Upper lobe of left lung (tissue), 6 donors: Measurements from ENCODE around the gene TNRC6B. TPM values are rescaled to one million over a fixed set of nuclear protein-coding genes. Genes with fewer than 3 reads are reported as not detected.

Experiments
- ATAC-seq, 2 donors: fragments of 200-7000 bp; cut with Tn5 transposase; one replicate each; pipeline ENCODE4 v1.9.1; 2022; ENCODE audit warnings: mild to moderate bottlenecking in 2 of 2, moderate library complexity in 2 of 2; ENCODE audit not compliant: low FRiP score in 2 of 2
- DNase-seq, 2 donors: peaks; one replicate each; pipeline ENCODE4 v3.0.0-alpha.2; 2019 to 2020
- H3K27ac ChIP-seq, 4 donors: fragments of 200-600 bp; sonication (generic); one replicate each; pipeline ENCODE4 v1.5.1; 2016 to 2019
- H3K27me3 ChIP-seq, 4 donors: fragments of 200-600 bp; sonication (generic); one replicate each; pipeline ENCODE4 v1.5.1; 2017 to 2019
- H3K36me3 ChIP-seq, 4 donors: fragments of 200-600 bp; sonication (generic); one replicate each; pipeline ENCODE4 v1.5.1; 2016 to 2019
- H3K4me1 ChIP-seq, 4 donors: fragments of 200-600 bp; sonication (generic); one replicate each; pipeline ENCODE4 v1.5.1; 2018 to 2019
- H3K4me3 ChIP-seq, 4 donors: fragments of 200-600 bp; sonication (generic); one replicate each; pipeline ENCODE4 v1.5.1; 2017 to 2019; ENCODE audit warnings: mild to moderate bottlenecking in 2 of 4, moderate library complexity in 1 of 4
- H3K9me3 ChIP-seq, 4 donors: fragments of 200-600 bp; sonication (generic); one replicate each; pipeline ENCODE4 v1.5.1; 2018 to 2019
- EP300 ChIP-seq, 4 donors: sonication (generic); formaldehyde crosslinking; IDR thresholded peaks; one replicate each; pipeline ENCODE4 v1.5.1; 2017; ENCODE audit warnings: antibody characterized with exemption in 4 of 4, control low read depth in 2 of 4
- POLR2A ChIP-seq, 4 donors: fragments of 450-650 bp; IDR thresholded peaks; one replicate each; pipeline ENCODE4 v1.5.1; 2016 to 2017; ENCODE audit warnings: antibody characterized with exemption in 4 of 4, mild to moderate bottlenecking in 2 of 4
- POLR2AphosphoS5 ChIP-seq, 2 donors: sonication (generic); formaldehyde crosslinking; IDR thresholded peaks; one replicate each; pipeline ENCODE4 v1.5.1; 2017; ENCODE audit warnings: antibody characterized with exemption in 2 of 2
- WGBS, 2 donors: methylation state at CpG; one replicate each; pipeline ENCODE4 v1.1.5; 2017 to 2018; 5-methylcytosine and 5-hydroxymethylcytosine counted together
- total RNA-seq, 6 donors: library from RNA; depleted of rRNA in 4 of 6; stranded (reverse); fragments of >200 nt in 4 of 6; gene quantifications; one replicate each; pipeline versions ENCODE4 v1.1.0 to v1.2.1, GENCODE V29; 2016 to 2021
- TF ChIP-seq, protein P1 (sequence below), 6 experiments: fragments of 450-650 bp in 4 of 6; fragments of 200-600 bp in 2 of 6; sonication (generic) in 2 of 6; IDR thresholded peaks; one replicate each; pipeline ENCODE4 v1.5.1; 2016 to 2019; ENCODE audit warnings: antibody characterized with exemption in 6 of 6
- donor health status: DM: no; HTN: no; CAD: no; lungs with moderate emphysema.
- donor health status: DM: no; HTN: yes; CAD: no; lungs with severe emphysema.

TNRC6B gene
- total RNA-seq, 6 donors from 2014 or later, result 18.1 to 106 (median 60.3) TPM

DNA sequence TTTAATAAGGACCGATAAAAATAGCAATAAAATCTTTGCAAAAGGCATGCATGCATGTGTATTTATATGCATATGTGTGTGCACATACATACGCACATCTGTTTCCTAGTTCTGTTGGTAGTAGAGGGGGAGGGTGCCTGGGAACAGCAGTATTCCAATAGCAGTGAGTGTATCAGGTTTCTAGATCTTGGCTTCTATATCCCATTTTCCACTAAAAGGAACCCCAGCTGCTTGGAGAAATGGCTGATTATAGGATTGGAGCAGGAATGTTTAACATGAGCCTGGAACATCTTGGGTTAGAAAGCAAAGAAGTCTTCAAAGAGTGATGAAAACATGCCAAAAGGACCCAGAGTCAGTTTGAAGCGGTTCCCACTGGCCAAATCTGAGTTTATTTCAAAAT lies 21.0 kb downstream of the TNRC6B start:
- no peak overlapping the region for H3K4me3 ChIP-seq
- peaks cover 4 to 40% (median 36%) of the 10 kb centered on the region in 4 donors for H3K4me1 ChIP-seq
- WGBS, 2 donors, result 93 to 96% methylated on average over 3 of the region's 3 CpGs
- no peaks in the 10 kb centered on the region for H3K9me3 ChIP-seq
- no peak overlapping the region for H3K27ac ChIP-seq
- H3K27me3 ChIP-seq, result no peaks in the 10 kb centered on the region
- TF ChIP-seq POLR2AphosphoS5 (IDR thresholded peaks at IDR 0.05) (no peak), EP300 (IDR thresholded peaks at IDR 0.05) (no peak), POLR2A (IDR thresholded peaks at IDR 0.05) (no peak)
- TF ChIP-seq, protein P1, sequence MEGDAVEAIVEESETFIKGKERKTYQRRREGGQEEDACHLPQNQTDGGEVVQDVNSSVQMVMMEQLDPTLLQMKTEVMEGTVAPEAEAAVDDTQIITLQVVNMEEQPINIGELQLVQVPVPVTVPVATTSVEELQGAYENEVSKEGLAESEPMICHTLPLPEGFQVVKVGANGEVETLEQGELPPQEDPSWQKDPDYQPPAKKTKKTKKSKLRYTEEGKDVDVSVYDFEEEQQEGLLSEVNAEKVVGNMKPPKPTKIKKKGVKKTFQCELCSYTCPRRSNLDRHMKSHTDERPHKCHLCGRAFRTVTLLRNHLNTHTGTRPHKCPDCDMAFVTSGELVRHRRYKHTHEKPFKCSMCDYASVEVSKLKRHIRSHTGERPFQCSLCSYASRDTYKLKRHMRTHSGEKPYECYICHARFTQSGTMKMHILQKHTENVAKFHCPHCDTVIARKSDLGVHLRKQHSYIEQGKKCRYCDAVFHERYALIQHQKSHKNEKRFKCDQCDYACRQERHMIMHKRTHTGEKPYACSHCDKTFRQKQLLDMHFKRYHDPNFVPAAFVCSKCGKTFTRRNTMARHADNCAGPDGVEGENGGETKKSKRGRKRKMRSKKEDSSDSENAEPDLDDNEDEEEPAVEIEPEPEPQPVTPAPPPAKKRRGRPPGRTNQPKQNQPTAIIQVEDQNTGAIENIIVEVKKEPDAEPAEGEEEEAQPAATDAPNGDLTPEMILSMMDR (IDR thresholded peaks at IDR 0.05), result no peak
- ATAC-seq (no peak), DNase-seq (no peak)
- no peaks in the 10 kb centered on the region for H3K36me3 ChIP-seq

GRCh38 chr22:40199223-40199622 lies 21.5 kb downstream of the TNRC6B start:
- H3K4me1 ChIP-seq, result peaks cover 7 to 41% (median 38%) of the 10 kb centered on the region in 4 donors
- no peaks in the 10 kb centered on the region for H3K27me3 ChIP-seq
- H3K36me3 ChIP-seq, result no peaks in the 10 kb centered on the region
- ATAC-seq (no peak), DNase-seq (no peak)
- WGBS, 2 donors, result 82% methylated on average over 2 of the region's 2 CpGs
- no peak overlapping the region for H3K27ac ChIP-seq
- TF ChIP-seq EP300 (IDR thresholded peaks at IDR 0.05) (no peak), POLR2AphosphoS5 (IDR thresholded peaks at IDR 0.05) (no peak), POLR2A (IDR thresholded peaks at IDR 0.05) (no peak)
- TF ChIP-seq, protein P1 (IDR thresholded peaks at IDR 0.05), result no peak
- no peaks in the 10 kb centered on the region for H3K9me3 ChIP-seq
- no peak overlapping the region for H3K4me3 ChIP-seq

DNA sequence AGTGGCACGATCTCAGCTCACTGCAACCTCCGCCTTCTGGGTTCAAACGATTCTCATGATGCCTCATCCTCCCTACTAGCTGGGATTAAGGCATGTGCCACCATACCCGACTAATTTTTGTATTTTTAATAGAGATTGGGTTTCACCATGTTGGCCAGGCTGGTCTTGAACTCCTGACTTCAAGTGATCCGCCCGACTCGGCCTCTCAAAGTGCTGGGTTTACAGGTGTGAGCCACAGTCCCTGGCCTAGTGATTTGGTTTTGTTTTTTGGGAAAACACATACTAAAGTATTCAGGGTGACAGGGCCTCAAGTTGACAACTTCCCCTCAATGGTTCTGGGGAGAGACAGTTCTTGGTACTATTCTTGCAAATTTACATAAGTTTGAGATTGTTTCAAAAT lies 22.1 kb downstream of the TNRC6B start:
- H3K36me3 ChIP-seq, result no peaks in the 10 kb centered on the region
- ATAC-seq, result no peak
- no peaks in the 10 kb centered on the region for H3K27me3 ChIP-seq
- no peak overlapping the region for H3K27ac ChIP-seq
- H3K4me3 ChIP-seq, result no peak overlapping the region
- no peak for TF ChIP-seq EP300 (IDR thresholded peaks at IDR 0.05)
- TF ChIP-seq POLR2A (IDR thresholded peaks at IDR 0.05), result no peak
- TF ChIP-seq, protein P1 (IDR thresholded peaks at IDR 0.05), result no peak
- no peak for TF ChIP-seq POLR2AphosphoS5 (IDR thresholded peaks at IDR 0.05)
- peaks cover 13 to 47% (median 44%) of the 10 kb centered on the region in 4 donors for H3K4me1 ChIP-seq
- no peaks in the 10 kb centered on the region for H3K9me3 ChIP-seq
- no peak for DNase-seq
- WGBS, 2 donors, result 97 to 98% methylated on average over 6 to 7 of the region's 7 CpGs

DNA sequence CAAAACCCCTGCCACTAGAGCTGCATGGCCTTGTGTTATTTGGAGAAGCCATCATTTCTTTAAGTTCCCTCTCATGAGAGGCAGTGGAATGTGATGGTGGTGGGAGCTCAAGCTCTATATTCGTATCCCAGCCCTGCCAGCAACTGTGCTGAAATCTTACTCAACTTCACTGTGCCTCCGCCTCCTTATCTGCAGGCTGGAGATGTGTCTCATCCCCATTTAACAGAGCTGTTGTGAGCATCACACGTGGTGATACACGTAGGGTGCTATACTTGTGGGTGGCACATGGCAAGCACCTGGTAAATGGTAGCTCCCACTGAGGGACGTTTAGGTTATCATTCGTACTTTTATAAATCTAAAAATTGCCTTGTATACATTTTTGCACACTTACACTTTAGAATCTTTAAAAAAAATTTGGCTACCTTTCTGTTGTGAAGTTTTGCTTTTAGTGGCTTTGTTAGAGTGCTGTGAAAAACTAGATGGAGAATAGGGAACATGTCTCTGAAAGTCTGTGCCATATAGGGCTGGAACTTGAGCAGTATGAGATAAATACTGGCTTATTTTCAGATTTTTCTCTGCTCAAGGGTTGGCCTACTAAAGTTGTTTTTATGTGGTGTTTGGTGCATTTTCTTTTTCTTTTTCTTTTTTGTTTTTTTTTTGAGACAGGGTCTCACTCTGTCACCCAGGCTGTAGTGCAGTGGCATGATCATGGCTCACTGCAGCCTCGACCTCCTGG lies 23.2 kb downstream of the TNRC6B start:
- Histone ChIP-seq H3K27me3 (no peaks in the 10 kb centered on the region), H3K9me3 (no peaks in the 10 kb centered on the region), H3K27ac (no peak overlapping the region), H3K4me1 (peaks cover 14 to 47% (median 46%) of the 10 kb centered on the region in 4 donors), H3K4me3 (no peak overlapping the region), H3K36me3 (no peaks in the 10 kb centered on the region)
- TF ChIP-seq, protein P1 (IDR thresholded peaks at IDR 0.05), result no peak
- TF ChIP-seq EP300 (IDR thresholded peaks at IDR 0.05) (no peak), POLR2AphosphoS5 (IDR thresholded peaks at IDR 0.05) (no peak), POLR2A (IDR thresholded peaks at IDR 0.05) (no peak)
- 85 to 88% methylated on average over 7 of the region's 7 CpGs for WGBS, 2 donors
- ATAC-seq (no peak), DNase-seq (no peak)
